ENCODE data around the gene NASP.
"Not testable (repeated sequence)": the region's sequence is repeated elsewhere in the genome, so short reads cannot be mapped to it uniquely, and the experiment has no call there.

Gene NASP

GRCh38 chr1:45594412-45594811, 10.6 kb downstream of the NASP start:
- Histone ChIP-seq H3K36me3 (ENCODE audit: control insufficient read depth, insufficient read depth, low read length) (peaks cover 27% of the 10 kb centered on the region), H3K9me3 (ENCODE audit: control insufficient read depth, low read length) (no peaks in the 10 kb centered on the region), H3K27ac (ENCODE audit: insufficient read depth, low read length, poor library complexity, severe bottlenecking) (no peak overlapping the region)

GRCh38 chr1:45596765-45597164, 12.9 kb downstream of the NASP start:
- not testable (repeated sequence) for H3K4me3 ChIP-seq (ENCODE audit: insufficient read depth, low read depth, low read length, poor library complexity, severe bottlenecking); DNase-seq; H3K4me1 ChIP-seq (ENCODE audit: control insufficient read depth, insufficient read depth, low read length, poor library complexity, severe bottlenecking); H3K9me3 ChIP-seq (ENCODE audit: control insufficient read depth, low read length); H3K27ac ChIP-seq (ENCODE audit: insufficient read depth, low read length, poor library complexity, severe bottlenecking); H3K27me3 ChIP-seq (replicated peaks; ENCODE audit: control insufficient read depth, insufficient read depth, low read length, poor library complexity, severe bottlenecking)
- peaks cover 22% of the 10 kb centered on the region for H3K36me3 ChIP-seq (ENCODE audit: control insufficient read depth, insufficient read depth, low read length)

More at GRCh38 chr1:45594412-45594811, 10.6 kb downstream of the NASP start:
- Histone ChIP-seq H3K4me3 (ENCODE audit: insufficient read depth, low read depth, low read length, poor library complexity, severe bottlenecking) (no peak overlapping the region), H3K4me1 (ENCODE audit: control insufficient read depth, insufficient read depth, low read length, poor library complexity, severe bottlenecking) (no peaks in the 10 kb centered on the region), H3K27me3 (replicated peaks; ENCODE audit: control insufficient read depth, insufficient read depth, low read length, poor library complexity, severe bottlenecking) (no peaks in the 10 kb centered on the region)
- DNase-seq: no peak

- no peak overlapping the region for H3K27ac ChIP-seq (ENCODE audit: insufficient read depth, low read length, poor library complexity, severe bottlenecking)
- peaks cover 50% of the 10 kb centered on the region for H3K36me3 ChIP-seq (ENCODE audit: control insufficient read depth, insufficient read depth, low read length)
- H3K27me3 ChIP-seq (replicated peaks; ENCODE audit: control insufficient read depth, insufficient read depth, low read length, poor library complexity, severe bottlenecking): no peaks in the 10 kb centered on the region
- H3K4me3 ChIP-seq (ENCODE audit: insufficient read depth, low read depth, low read length, poor library complexity, severe bottlenecking): no peak overlapping the region
- H3K4me1 ChIP-seq (ENCODE audit: control insufficient read depth, insufficient read depth, low read length, poor library complexity, severe bottlenecking): no peaks in the 10 kb centered on the region
- no peak for DNase-seq
- H3K9me3 ChIP-seq (ENCODE audit: control insufficient read depth, low read length): no peaks in the 10 kb centered on the region
These were observed 20.4 kb downstream of the NASP start for GRCh38 chr1:45604239-45604638.

GRCh38 chr1:45607404-45608074, 23.7 kb downstream of the NASP start:
- no peaks in the 10 kb centered on the region for H3K27me3 ChIP-seq (replicated peaks; ENCODE audit: control insufficient read depth, insufficient read depth, low read length, poor library complexity, severe bottlenecking)
- H3K27ac ChIP-seq (ENCODE audit: insufficient read depth, low read length, poor library complexity, severe bottlenecking): no peak overlapping the region
- H3K9me3 ChIP-seq (ENCODE audit: control insufficient read depth, low read length): no peaks in the 10 kb centered on the region
- peaks cover 51% of the 10 kb centered on the region for H3K36me3 ChIP-seq (ENCODE audit: control insufficient read depth, insufficient read depth, low read length)
- H3K4me3 ChIP-seq (ENCODE audit: insufficient read depth, low read depth, low read length, poor library complexity, severe bottlenecking): no peak overlapping the region
- H3K4me1 ChIP-seq (ENCODE audit: control insufficient read depth, insufficient read depth, low read length, poor library complexity, severe bottlenecking): no peaks in the 10 kb centered on the region
- no peak for DNase-seq

- Histone ChIP-seq H3K27me3 (replicated peaks; ENCODE audit: control insufficient read depth, insufficient read depth, low read length, poor library complexity, severe bottlenecking) (no peaks in the 10 kb centered on the region), H3K4me3 (ENCODE audit: insufficient read depth, low read depth, low read length, poor library complexity, severe bottlenecking) (no peak overlapping the region), H3K9me3 (ENCODE audit: control insufficient read depth, low read length) (no peaks in the 10 kb centered on the region), H3K27ac (ENCODE audit: insufficient read depth, low read length, poor library complexity, severe bottlenecking) (no peak overlapping the region), H3K36me3 (ENCODE audit: control insufficient read depth, insufficient read depth, low read length) (peaks cover 44% of the 10 kb centered on the region), H3K4me1 (ENCODE audit: control insufficient read depth, insufficient read depth, low read length, poor library complexity, severe bottlenecking) (no peaks in the 10 kb centered on the region)
- no peak for DNase-seq
These were observed 24.6 kb downstream of the NASP start for GRCh38 chr1:45608175-45609156.

GRCh38 chr1:45610589-45611226, 26.9 kb downstream of the NASP start:
- H3K36me3 ChIP-seq (ENCODE audit: control insufficient read depth, insufficient read depth, low read length): peaks cover 50% of the 10 kb centered on the region
- no peaks in the 10 kb centered on the region for H3K4me1 ChIP-seq (ENCODE audit: control insufficient read depth, insufficient read depth, low read length, poor library complexity, severe bottlenecking)
- H3K9me3 ChIP-seq (ENCODE audit: control insufficient read depth, low read length): no peaks in the 10 kb centered on the region
- DNase-seq: no peak
- no peaks in the 10 kb centered on the region for H3K27me3 ChIP-seq (replicated peaks; ENCODE audit: control insufficient read depth, insufficient read depth, low read length, poor library complexity, severe bottlenecking)
- no peak overlapping the region for H3K4me3 ChIP-seq (ENCODE audit: insufficient read depth, low read depth, low read length, poor library complexity, severe bottlenecking)
- no peak overlapping the region for H3K27ac ChIP-seq (ENCODE audit: insufficient read depth, low read length, poor library complexity, severe bottlenecking)

GRCh38 chr1:45612941-45613579, 29.2 kb downstream of the NASP start:
- no peak for DNase-seq
- peaks cover 56% of the 10 kb centered on the region for H3K36me3 ChIP-seq (ENCODE audit: control insufficient read depth, insufficient read depth, low read length)
- H3K27me3 ChIP-seq (replicated peaks; ENCODE audit: control insufficient read depth, insufficient read depth, low read length, poor library complexity, severe bottlenecking): no peaks in the 10 kb centered on the region
- H3K4me3 ChIP-seq (ENCODE audit: insufficient read depth, low read depth, low read length, poor library complexity, severe bottlenecking): no peak overlapping the region
- H3K4me1 ChIP-seq (ENCODE audit: control insufficient read depth, insufficient read depth, low read length, poor library complexity, severe bottlenecking): no peaks in the 10 kb centered on the region
- H3K27ac ChIP-seq (ENCODE audit: insufficient read depth, low read length, poor library complexity, severe bottlenecking): no peak overlapping the region
- no peaks in the 10 kb centered on the region for H3K9me3 ChIP-seq (ENCODE audit: control insufficient read depth, low read length)

- Histone ChIP-seq H3K4me1 (ENCODE audit: control insufficient read depth, insufficient read depth, low read length, poor library complexity, severe bottlenecking) (no peaks in the 10 kb centered on the region), H3K9me3 (ENCODE audit: control insufficient read depth, low read length) (no peaks in the 10 kb centered on the region), H3K27ac (ENCODE audit: insufficient read depth, low read length, poor library complexity, severe bottlenecking) (no peak overlapping the region), H3K27me3 (replicated peaks; ENCODE audit: control insufficient read depth, insufficient read depth, low read length, poor library complexity, severe bottlenecking) (no peaks in the 10 kb centered on the region), H3K4me3 (ENCODE audit: insufficient read depth, low read depth, low read length, poor library complexity, severe bottlenecking) (no peak overlapping the region), H3K36me3 (ENCODE audit: control insufficient read depth, insufficient read depth, low read length) (peaks cover 50% of the 10 kb centered on the region)
- no peak for DNase-seq
These were observed 32.0 kb downstream of the NASP start for GRCh38 chr1:45615885-45616284.

GRCh38 chr1:45617618-45618017, 33.8 kb downstream of the NASP start:
- Histone ChIP-seq H3K4me3 (ENCODE audit: insufficient read depth, low read depth, low read length, poor library complexity, severe bottlenecking) (no peak overlapping the region), H3K4me1 (ENCODE audit: control insufficient read depth, insufficient read depth, low read length, poor library complexity, severe bottlenecking) (no peaks in the 10 kb centered on the region), H3K36me3 (ENCODE audit: control insufficient read depth, insufficient read depth, low read length) (peaks cover 50% of the 10 kb centered on the region), H3K9me3 (ENCODE audit: control insufficient read depth, low read length) (no peaks in the 10 kb centered on the region), H3K27me3 (replicated peaks; ENCODE audit: control insufficient read depth, insufficient read depth, low read length, poor library complexity, severe bottlenecking) (no peaks in the 10 kb centered on the region), H3K27ac (ENCODE audit: insufficient read depth, low read length, poor library complexity, severe bottlenecking) (no peak overlapping the region)
- DNase-seq: no peak

Data from effector memory CD4-positive, alpha-beta T cell (primary cell).